SH-SY5Y (cell line): ENCODE data around the gene ARHGAP26.
A peak's percentile ranks its signal among the peaks of the same experiment; 100 is the strongest.

ENCODE experiments used
- GATA2 ChIP-seq: IDR thresholded peaks from 2 replicates; pipeline ENCODE4 v1.6.1; 2011; ENCODE audit warnings: mild to moderate bottlenecking, low read depth, low read length
- GATA3 ChIP-seq: IDR thresholded peaks from 2 replicates; pipeline ENCODE4 v1.6.1; 2011; ENCODE audit warnings: low read depth, mild to moderate bottlenecking, low read length, moderate library complexity

Gene ARHGAP26

GRCh38 chr5:142862594-142862993, 92.4 kb downstream of the ARHGAP26 start:
- TF ChIP-seq GATA3 (no peak), GATA2 (no peak)

DNA sequence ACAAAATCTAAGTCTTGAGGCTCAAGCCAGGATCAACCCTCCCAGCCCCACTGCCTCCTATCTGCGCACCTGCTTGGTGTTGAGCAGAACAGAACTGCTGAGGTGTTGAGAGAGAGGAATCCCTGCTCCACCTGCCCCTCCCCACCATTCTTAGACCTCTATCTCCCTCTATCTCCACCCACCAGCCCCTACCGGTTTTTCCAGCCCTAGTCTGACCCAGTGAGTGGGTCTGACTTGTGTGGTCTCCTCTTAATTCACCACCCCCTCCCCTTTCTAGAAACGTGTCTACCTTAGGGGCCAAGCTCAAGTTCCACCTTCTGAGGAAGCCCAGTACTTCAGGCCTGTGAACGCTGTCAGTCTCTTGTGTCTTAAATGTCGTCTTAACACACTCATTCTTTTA, 93.7 kb downstream of the ARHGAP26 start:
- no peak for TF ChIP-seq GATA2
- TF ChIP-seq GATA3 = no peak

- TF ChIP-seq GATA3 (no peak), GATA2 (no peak)
Observed at GRCh38 chr5:142864290-142865260, 94.4 kb downstream of the ARHGAP26 start.

DNA sequence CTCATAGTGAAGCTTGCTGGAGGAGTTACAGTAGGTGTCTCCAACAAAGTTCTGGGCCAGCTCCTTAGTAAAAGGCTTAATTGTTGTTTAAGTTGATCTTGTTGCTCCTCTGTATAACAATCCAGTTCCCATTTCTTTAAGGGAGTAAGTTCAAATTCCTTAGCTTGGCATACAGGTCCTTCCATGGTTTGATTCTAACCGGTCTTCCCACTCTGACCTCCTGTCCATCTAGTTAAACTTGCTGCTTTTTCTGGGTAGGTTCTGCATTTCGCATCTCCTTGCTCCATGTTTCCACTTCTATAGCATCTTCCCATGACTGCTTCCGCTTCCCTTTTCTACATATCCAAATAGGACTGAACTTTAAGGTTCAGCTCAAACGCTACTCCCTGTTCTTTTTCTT, 95.5 kb downstream of the ARHGAP26 start:
- TF ChIP-seq GATA3 (no peak), GATA2 (no peak)

GRCh38 chr5:142866563-142867275, 96.5 kb downstream of the ARHGAP26 start:
- TF ChIP-seq GATA2 = peak; percentile 37; the same call in 1 of the 2 replicates
- no peak for TF ChIP-seq GATA3

DNA sequence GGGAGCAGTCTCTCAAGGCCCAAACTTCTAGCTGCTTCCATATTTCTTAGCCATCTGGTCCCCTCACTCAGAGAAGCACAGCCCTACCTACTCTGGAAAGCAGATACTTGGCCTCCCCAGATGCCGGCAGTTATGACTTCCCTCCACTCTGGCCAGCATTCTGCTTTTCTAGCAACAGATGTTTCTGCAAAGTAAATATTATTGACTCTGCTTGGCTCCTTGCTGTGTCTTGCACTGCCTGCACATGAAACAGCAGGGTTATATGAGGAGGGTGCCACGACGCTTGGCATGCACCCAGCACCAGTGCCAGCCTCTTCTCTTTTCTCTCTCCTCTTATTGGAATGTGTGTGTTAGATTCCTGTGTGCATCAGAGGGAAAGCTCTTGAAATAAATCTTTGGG, 99.7 kb downstream of the ARHGAP26 start:
- TF ChIP-seq GATA3 = no peak
- no peak for TF ChIP-seq GATA2

GRCh38 chr5:142870532-142871362, 100.6 kb downstream of the ARHGAP26 start:
- TF ChIP-seq GATA2 = no peak
- TF ChIP-seq GATA3 = no peak

DNA sequence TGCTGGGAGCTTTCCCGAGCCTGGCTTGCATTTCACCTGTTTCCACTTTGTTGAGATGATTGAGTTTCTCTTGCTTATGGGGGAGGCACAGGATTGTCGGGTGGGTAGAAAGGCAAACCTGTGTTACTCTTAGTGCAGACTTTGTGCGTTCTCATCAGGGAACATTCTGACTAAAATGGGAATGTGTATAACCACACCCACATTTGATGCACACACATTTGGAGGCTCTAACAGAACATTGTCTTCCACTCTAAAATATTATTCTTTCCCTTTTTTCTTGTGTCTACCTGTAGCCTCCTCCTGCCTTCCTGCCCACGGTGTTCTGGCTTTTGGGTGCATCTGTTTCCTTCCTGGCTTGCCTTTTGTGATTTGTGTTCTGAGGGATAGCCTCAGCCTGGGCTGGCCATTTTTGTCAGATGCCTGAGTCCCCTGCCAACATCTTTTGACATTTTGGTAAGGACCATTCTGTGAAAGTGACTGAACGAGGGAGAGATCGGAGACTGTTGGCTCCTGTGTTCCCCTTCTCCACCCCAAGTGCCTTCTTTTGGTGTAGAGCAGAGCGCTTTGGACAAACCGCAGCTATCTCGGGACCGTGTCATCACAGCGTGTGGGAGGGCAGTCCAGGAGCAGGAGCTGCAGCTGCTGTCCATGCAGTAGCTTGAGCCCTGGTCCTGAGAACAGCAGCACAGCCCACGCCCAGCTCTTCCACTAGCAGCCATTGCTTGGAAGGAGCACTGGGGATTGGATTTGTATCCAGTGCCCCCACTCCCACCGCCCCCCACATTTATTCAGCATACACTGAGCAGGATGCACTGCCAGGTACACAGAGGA, 101.4 kb downstream of the ARHGAP26 start:
- TF ChIP-seq GATA3 = no peak
- no peak for TF ChIP-seq GATA2

- TF ChIP-seq GATA2 (peak; percentile 58), GATA3 (0 out of 2 replicates have a peak, but pooled peaks have one; percentile 19)
Observed at GRCh38 chr5:142872217-142872616, 102.0 kb downstream of the ARHGAP26 start.

GRCh38 chr5:142872795-142873194, 102.6 kb downstream of the ARHGAP26 start:
- TF ChIP-seq GATA3 (no peak), GATA2 (no peak)

DNA sequence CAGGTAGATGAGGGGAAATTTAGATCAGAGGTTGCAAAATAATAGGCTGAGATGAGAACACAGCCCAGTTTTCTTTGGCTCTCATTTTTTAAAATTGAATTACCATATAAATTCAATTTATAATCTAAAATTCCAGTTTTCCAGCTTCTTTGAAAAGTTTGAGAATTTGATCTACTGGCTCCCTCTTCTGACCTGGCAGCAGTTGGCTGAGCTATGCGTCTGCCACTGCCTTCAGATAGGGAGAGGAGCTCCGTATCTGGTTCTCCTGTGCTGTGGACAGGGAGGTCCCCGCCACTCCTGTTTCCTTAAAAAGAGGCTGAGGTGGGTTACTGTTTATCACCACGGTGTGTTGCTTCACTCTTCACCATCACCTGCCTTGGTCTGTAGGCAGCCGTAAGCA, 103.7 kb downstream of the ARHGAP26 start:
- TF ChIP-seq GATA2 (no peak), GATA3 (no peak)

- TF ChIP-seq GATA2 (no peak), GATA3 (no peak)
Observed at GRCh38 chr5:142874540-142874939, 104.4 kb downstream of the ARHGAP26 start.

GRCh38 chr5:142875936-142876335, 105.8 kb downstream of the ARHGAP26 start:
- TF ChIP-seq GATA3 = no peak
- no peak for TF ChIP-seq GATA2
